GM12801 (cell line): ENCODE data around the gene CDC42.

Experiments
- TF ChIP-seq, protein P1 (sequence below): IDR thresholded peaks from one replicate; pipeline ENCODE4 v1.5.1; 2011; ENCODE audit warnings: control low read depth; ENCODE audit not compliant: insufficient read length; ENCODE audit errors: extremely low read depth

CDC42 gene

DNA sequence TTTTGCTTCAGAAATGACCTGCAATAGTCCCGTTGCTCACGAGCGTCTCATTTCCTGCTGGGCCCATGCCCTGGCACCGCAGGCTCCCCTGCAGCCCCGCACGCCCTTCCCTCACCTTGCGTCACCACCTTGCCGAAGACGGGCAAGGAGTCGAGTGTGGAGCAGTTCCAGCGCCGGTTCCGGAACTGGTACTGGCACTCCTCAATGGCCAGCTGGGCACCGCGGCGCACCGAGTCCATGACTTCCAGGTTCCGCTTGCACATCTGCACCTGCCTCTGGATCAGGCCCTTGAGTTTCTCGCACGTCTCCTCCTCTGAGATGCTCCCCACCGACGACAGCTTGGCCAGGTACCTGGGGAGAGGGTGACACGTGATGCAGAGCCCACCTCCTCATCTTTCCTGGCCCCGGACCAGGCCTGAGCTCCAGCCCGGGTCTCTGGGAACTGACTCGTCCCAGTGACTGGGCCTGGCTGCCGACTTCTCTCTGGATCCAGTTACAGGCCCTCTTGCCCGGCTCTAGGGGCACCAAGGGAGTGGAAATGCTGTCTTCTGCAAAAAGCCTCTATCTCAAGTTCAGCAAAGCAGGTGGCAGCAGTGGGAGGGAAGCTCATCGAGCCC lies 77.1 kb downstream of the CDC42 start:
- TF ChIP-seq, protein P1, sequence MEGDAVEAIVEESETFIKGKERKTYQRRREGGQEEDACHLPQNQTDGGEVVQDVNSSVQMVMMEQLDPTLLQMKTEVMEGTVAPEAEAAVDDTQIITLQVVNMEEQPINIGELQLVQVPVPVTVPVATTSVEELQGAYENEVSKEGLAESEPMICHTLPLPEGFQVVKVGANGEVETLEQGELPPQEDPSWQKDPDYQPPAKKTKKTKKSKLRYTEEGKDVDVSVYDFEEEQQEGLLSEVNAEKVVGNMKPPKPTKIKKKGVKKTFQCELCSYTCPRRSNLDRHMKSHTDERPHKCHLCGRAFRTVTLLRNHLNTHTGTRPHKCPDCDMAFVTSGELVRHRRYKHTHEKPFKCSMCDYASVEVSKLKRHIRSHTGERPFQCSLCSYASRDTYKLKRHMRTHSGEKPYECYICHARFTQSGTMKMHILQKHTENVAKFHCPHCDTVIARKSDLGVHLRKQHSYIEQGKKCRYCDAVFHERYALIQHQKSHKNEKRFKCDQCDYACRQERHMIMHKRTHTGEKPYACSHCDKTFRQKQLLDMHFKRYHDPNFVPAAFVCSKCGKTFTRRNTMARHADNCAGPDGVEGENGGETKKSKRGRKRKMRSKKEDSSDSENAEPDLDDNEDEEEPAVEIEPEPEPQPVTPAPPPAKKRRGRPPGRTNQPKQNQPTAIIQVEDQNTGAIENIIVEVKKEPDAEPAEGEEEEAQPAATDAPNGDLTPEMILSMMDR = no peak

DNA sequence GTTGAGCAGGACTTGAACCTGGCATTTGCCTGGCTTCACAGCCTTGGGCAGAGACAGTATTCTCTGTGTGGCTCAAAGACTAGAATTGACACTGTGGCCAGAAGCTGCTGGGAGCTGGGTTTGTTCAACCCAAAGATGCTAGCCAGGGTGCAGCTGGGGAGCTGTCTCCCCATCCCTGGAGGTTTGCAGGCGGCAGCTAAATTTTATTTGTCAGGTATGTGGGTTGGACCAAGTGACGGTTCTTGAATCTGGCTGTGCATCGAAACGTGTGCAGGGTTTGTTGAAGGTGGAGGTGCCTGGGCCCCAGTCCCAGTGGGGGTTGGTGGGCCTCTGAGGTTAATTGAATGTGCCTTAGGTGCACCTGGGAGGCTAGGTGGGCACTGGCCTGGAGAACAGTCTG lies 78.6 kb downstream of the CDC42 start:
- TF ChIP-seq, protein P1 = no peak

DNA sequence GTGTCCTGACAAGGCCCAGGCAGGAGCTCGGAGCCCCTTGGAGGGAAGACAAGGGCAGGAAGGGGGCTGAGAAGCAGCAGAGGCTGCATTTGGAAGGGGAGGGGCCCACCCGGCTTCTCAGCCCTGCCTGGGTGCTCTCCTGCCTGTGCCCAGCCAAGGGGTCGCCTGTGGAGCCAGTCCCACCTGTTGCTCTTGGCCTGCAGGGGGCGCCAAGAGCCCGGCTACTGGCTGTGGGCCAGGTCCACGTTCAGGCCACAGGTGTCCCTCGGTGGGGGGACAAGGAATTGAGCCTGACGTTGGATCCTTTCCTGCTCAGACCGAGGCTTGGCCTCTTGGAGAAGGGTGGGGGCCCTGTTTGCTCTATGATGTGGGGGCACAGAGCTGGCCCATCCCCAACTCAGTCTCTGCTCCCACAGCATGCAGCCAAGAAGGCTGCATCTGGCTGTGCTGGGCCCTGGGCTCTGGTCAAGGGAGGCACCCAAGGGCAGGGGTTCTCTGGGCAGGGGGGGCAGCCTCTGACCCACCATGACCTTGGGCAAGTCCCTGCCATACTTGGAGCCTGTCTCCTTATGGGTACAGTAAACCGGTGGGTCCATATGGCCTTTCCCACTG lies 79.5 kb downstream of the CDC42 start:
- TF ChIP-seq, protein P1 = no peak

DNA sequence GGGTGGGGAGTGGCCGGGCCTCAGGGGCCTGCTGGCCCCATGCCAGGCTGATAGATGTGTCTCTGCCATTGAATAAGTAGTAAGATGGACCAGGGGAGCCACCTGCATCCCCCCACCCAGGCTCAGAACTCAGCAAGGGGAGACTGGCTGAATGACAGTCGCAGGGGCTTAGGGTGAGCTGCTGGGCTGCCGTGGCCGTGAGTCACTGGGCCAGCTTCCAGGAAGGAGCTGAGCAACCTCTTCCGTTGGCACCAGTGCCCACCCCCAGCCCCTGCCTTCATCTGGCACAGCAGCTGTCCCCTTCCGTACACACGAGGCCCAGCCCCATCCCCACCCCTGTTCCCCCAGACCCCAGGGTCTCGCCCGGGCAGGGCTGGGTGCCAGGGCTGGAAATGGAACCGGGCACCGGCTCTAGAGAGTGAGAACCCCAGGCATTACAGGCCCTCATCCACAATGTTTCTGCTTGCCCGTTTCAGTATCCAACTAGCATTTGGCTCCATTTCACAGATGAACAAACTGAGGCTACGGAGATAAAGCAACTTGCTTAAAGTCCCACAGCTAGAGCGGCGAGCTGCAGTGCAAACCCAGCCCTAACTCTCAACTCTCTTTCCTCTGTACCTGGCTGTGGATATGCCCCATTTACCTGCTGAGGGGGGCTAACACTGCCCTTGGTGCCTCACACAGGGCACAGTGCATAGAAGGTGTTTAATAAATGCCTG lies 80.2 kb downstream of the CDC42 start:
- TF ChIP-seq, protein P1 = no peak

DNA sequence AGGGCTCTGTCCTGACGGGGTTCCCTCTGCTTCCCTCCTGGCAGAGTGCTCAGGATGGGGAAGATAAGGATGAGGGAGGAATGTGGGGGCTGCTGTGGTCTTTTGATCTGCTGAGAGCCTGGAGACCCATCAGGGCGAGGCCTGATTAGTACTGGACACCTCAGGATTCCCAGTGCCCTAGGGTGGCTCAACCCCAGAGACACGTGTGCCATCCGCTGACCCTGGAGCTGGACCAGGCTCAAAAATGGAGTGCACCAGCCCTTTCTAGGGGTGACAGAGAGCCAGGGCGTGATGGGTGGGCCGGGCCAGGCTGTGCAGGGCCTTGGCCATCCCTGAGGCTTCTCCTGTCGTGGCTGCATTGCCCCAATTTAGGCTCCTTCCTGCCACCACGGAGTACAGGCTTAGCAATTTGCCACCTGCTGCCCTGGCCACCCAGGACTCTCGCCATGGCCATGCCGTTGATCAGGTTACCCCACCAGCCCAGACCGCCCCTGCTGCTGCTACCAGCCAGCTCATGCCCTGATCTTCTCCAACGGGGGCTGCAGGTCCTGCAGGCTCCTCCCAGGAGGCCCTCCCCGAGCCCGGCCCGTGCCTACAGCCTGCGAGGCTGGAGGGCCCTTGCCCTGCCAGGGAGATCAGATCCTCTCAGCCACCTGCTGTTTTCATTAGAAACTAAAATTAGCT lies 80.9 kb downstream of the CDC42 start:
- TF ChIP-seq, protein P1 = no peak

DNA sequence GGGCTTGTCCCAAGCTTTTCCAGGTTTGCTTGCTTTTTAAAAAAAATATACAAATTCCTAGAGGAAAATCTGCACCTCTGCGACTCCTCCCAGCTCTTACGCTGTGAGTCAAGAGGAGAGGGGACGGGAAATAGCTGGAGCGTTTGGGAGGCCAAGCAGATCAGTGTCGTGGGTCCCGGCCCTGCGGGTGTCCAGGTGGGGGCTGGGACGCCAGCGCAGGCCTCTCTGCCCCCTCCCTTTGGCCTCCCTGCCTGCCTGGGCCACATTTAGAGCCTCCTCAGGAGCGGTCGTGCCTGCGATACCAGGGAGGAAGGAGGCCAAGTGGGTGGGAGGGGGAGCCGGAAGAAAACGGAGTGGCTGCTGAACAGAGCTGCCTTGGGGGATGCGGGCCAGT lies 81.4 kb downstream of the CDC42 start:
- TF ChIP-seq, protein P1 = no peak

DNA sequence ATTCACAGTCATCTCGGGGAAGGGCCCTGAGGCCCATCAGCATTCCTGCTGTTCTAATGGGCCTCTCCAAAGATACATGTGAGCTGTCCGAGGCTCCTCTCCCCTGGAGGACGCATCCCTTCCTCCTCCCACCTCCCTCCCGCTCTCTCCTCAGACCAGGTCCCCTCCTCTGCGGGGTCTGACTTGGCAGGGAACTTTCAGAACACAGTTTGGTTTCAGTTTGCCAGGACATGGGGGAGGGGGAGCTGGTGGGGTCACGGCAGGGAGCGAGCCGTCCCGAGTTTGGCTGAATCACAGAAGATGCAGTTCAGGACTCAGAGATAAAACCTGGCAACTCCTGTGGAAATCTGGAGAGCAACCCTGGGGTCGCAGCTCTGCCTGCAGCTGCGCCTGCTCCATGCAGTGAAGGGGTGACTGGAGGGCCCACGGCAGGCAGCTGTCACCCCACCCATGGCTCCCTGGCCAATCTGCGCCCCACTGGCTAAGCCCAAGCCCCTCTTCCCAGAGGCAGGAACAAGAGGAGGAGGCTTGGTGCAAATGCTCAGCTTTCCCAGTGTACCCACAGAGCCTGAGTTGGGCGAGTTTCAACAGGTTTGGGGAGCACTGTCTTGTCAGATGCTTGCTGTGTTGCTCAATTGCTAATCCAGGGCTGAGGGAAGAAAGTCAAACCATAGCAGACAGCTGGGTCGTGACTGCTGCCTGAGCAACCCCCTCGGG lies 84.7 kb downstream of the CDC42 start:
- TF ChIP-seq, protein P1 = no peak
